Spinal cord (tissue), 10 donors: Measurements from ENCODE around the gene BATF2. TPM values are rescaled to one million over a fixed set of nuclear protein-coding genes. Genes with fewer than 3 reads are reported as not detected.
A peak's percentile ranks its signal among the peaks of the same experiment; 100 is the strongest.

Source experiments
- DNase-seq, 6 donors: peaks; one replicate each; pipeline versions ENCODE4 v3.0.0 to v3.0.0-alpha.2; 2013 to 2015; ENCODE audit warnings: low spot score in 6 of 6, low read depth in 4 of 6
- H3K27ac ChIP-seq: one replicate; pipeline ENCODE4 v1.5.1; 2013; ENCODE audit warnings: low read depth, low read length, control low read depth
- H3K27me3 ChIP-seq: one replicate; pipeline ENCODE4 v1.6.1; 2013; ENCODE audit warnings: low read length; ENCODE audit not compliant: control insufficient read depth, insufficient read depth
- H3K36me3 ChIP-seq: one replicate; pipeline ENCODE4 v1.6.1; 2013; ENCODE audit warnings: low read length; ENCODE audit not compliant: control insufficient read depth, insufficient read depth
- H3K4me1 ChIP-seq: one replicate; pipeline ENCODE4 v1.6.1; 2013; ENCODE audit warnings: low read length; ENCODE audit not compliant: control insufficient read depth, insufficient read depth
- H3K4me3 ChIP-seq: one replicate; pipeline ENCODE4 v1.5.1; 2013; ENCODE audit warnings: low read depth, low read length, control low read depth
- H3K9me3 ChIP-seq: one replicate; pipeline ENCODE4 v1.6.1; 2013; ENCODE audit warnings: low read length; ENCODE audit not compliant: control insufficient read depth, insufficient read depth
- WGBS: methylation state at CpG from one replicate; pipeline ENCODE4 v1.1.5; 2013; ENCODE audit warnings: missing lambda C conversion rate; ENCODE audit not compliant: insufficient coverage; 5-methylcytosine and 5-hydroxymethylcytosine counted together
- long read RNA-seq, 4 donors: transcript quantifications; one replicate each; lab custom pipeline, GENCODE V29; 2026
- polyA plus RNA-seq, 2 donors: library from polyadenylated mRNA; unstranded; fragments of 120-200 nt; gene quantifications; one replicate each; pipeline ENCODE4 v1.2.1, GENCODE V29; 2013; ENCODE audit not compliant: insufficient read length in 2 of 2
- total RNA-seq, 2 donors: library from RNA; depleted of rRNA in 1 of 2; stranded (reverse); fragments of 120-200 nt in 1 of 2; fragments of >200 nt in 1 of 2; gene quantifications; one replicate each; pipeline versions ENCODE4 v1.2.3 to v1.2.4, GENCODE V29; 2013 to 2014
- donor health status: healthy.

BATF2 gene
- under 1 TPM; 0.99 TPM for total RNA-seq
- polyA plus RNA-seq = 1 to 10 TPM in 1 of 2 donors, under 1 TPM in 1; 0.76 to 1.0 TPM
- long read RNA-seq, donor 1 = 0 reads
- long read RNA-seq, donor 2, partial matches to known transcripts = 0 of 1 reads
- long read RNA-seq, donor 2, other reads (novel, unspliced or antisense) = 0 of 1 reads
- long read RNA-seq, donor 3 = 0 reads
- long read RNA-seq, donor 4, partial matches to known transcripts = 0 of 3 reads
- long read RNA-seq, donor 4, other reads (novel, unspliced or antisense) = 0 of 3 reads

- H3K27me3 ChIP-seq = no peaks in the 10 kb centered on the region
- H3K4me1 ChIP-seq = peaks cover 10% of the 10 kb centered on the region
- no peaks in the 10 kb centered on the region for H3K9me3 ChIP-seq
- 20% methylated on average over 9 of the region's 9 CpGs for WGBS
- no peak within 1 kb of the TSS for H3K4me3 ChIP-seq
- no peak within 1 kb of the TSS for H3K27ac ChIP-seq
- DNase-seq = peak in 2 of 6 donors; percentile 10 to 66
- no peaks in the 10 kb centered on the region for H3K36me3 ChIP-seq
Observed at GRCh38 chr11:64996710-64997380, at the start of gene BATF2. Gene BATF2, minus strand, starts transcription at chr11:64996971. Its CDS starts 57 bp downstream, at chr11:64996914.

GRCh38 chr11:65045728-65046127 is 49.0 kb upstream of the BATF2 start:
- Histone ChIP-seq H3K4me3 (no peak overlapping the region), H3K27ac (no peak overlapping the region), H3K36me3 (peaks cover 37% of the 10 kb centered on the region), H3K27me3 (no peaks in the 10 kb centered on the region), H3K9me3 (no peaks in the 10 kb centered on the region), H3K4me1 (peaks cover 34% of the 10 kb centered on the region)
- 91% methylated on average over 7 of the region's 7 CpGs for WGBS
- no peak for DNase-seq

GRCh38 chr11:65045061-65045460 is 48.3 kb upstream of the BATF2 start:
- 87% methylated on average over 5 of the region's 5 CpGs for WGBS

GRCh38 chr11:65043881-65044501 is 47.2 kb upstream of the BATF2 start:
- DNase-seq = peak in 1 of 6 donors; percentile 21
- Histone ChIP-seq H3K4me3 (no peak overlapping the region), H3K27me3 (no peaks in the 10 kb centered on the region), H3K9me3 (no peaks in the 10 kb centered on the region), H3K4me1 (peaks cover 38% of the 10 kb centered on the region), H3K36me3 (peaks cover 47% of the 10 kb centered on the region), H3K27ac (no peak overlapping the region)
- WGBS = 88% methylated on average over 21 of the region's 23 CpGs

More at GRCh38 chr11:65045061-65045460, 48.3 kb upstream of the BATF2 start:
- Histone ChIP-seq H3K27ac (no peak overlapping the region), H3K9me3 (no peaks in the 10 kb centered on the region), H3K36me3 (peaks cover 38% of the 10 kb centered on the region), H3K4me1 (peaks cover 37% of the 10 kb centered on the region), H3K27me3 (no peaks in the 10 kb centered on the region), H3K4me3 (no peak overlapping the region)
- no peak for DNase-seq

- DNase-seq = no peak
- Histone ChIP-seq H3K36me3 (peaks cover 57% of the 10 kb centered on the region), H3K4me3 (no peak overlapping the region), H3K27me3 (no peaks in the 10 kb centered on the region), H3K4me1 (peaks cover 32% of the 10 kb centered on the region), H3K27ac (no peak overlapping the region), H3K9me3 (no peaks in the 10 kb centered on the region)
- WGBS = 94% methylated on average over 4 of the region's 6 CpGs
Observed at GRCh38 chr11:65042891-65043290, 46.1 kb upstream of the BATF2 start.

- Histone ChIP-seq H3K4me1 (peaks cover 32% of the 10 kb centered on the region), H3K36me3 (peaks cover 64% of the 10 kb centered on the region), H3K9me3 (no peaks in the 10 kb centered on the region), H3K27ac (peak within 1 kb of the TSS; percentile 98), H3K4me3 (peak within 1 kb of the TSS; percentile 89), H3K27me3 (no peaks in the 10 kb centered on the region)
- peak; percentile 72 to 97 (median 84) for DNase-seq
- WGBS = under 1% methylated on average over 91 of the region's 91 CpGs
Observed at GRCh38 chr11:65040847-65041622, 44.3 kb upstream of the BATF2 start, which contains the start of gene SAC3D1. Gene SAC3D1, plus strand, starts transcription at chr11:65041210. Its CDS starts 83 bp downstream, at chr11:65041293.

GRCh38 chr11:65040520-65040846 is 43.7 kb upstream of the BATF2 start:
- Histone ChIP-seq H3K27ac (peak overlapping the region; percentile 98), H3K27me3 (no peaks in the 10 kb centered on the region), H3K4me1 (peaks cover 32% of the 10 kb centered on the region), H3K4me3 (peak overlapping the region; percentile 89), H3K36me3 (peaks cover 64% of the 10 kb centered on the region), H3K9me3 (no peaks in the 10 kb centered on the region)
- 0% methylated on average over 6 of the region's 7 CpGs for WGBS
- no peak for DNase-seq

- Histone ChIP-seq H3K4me3 (no peak overlapping the region), H3K27ac (no peak overlapping the region), H3K9me3 (no peaks in the 10 kb centered on the region), H3K4me1 (peaks cover 14% of the 10 kb centered on the region), H3K36me3 (peaks cover 72% of the 10 kb centered on the region), H3K27me3 (no peaks in the 10 kb centered on the region)
- WGBS = 100% methylated on average over 2 of the region's 6 CpGs
- peak in 4 of 6 donors; percentile 4 to 66 (median 28) for DNase-seq
Observed at GRCh38 chr11:65036931-65037330, 40.2 kb upstream of the BATF2 start.

GRCh38 chr11:65035579-65035978 is 38.8 kb upstream of the BATF2 start:
- WGBS = 81% methylated on average over 11 of the region's 11 CpGs
- H3K27me3 ChIP-seq = no peaks in the 10 kb centered on the region
- peaks cover 11% of the 10 kb centered on the region for H3K4me1 ChIP-seq
- H3K36me3 ChIP-seq = peaks cover 79% of the 10 kb centered on the region
- H3K4me3 ChIP-seq = no peak overlapping the region
- no peak overlapping the region for H3K27ac ChIP-seq
- no peaks in the 10 kb centered on the region for H3K9me3 ChIP-seq
- no peak for DNase-seq
